SK-N-SH (cell line): ENCODE data around the gene FOXK2.

Experiments used
- CHD2 ChIP-seq: fragments of 150-350 bp; IDR thresholded peaks from 2 replicates; pipeline ENCODE4 v1.6.1; 2018; ENCODE audit warnings: low read length; ENCODE audit not compliant: partially characterized antibody
- ELF1 ChIP-seq: IDR thresholded peaks from 2 replicates; pipeline ENCODE4 v1.4.0; 2012
- NFIC ChIP-seq: IDR thresholded peaks from 2 replicates; pipeline ENCODE4 v1.4.0; 2012; ENCODE audit warnings: borderline replicate concordance
- NRF1 ChIP-seq: IDR thresholded peaks from 2 replicates; pipeline ENCODE4 v1.6.1; 2012; ENCODE audit warnings: low read depth, mild to moderate bottlenecking, low read length
- POLR2AphosphoS5 ChIP-seq: IDR thresholded peaks from 2 replicates; pipeline ENCODE4 v1.6.1; 2012; ENCODE audit warnings: low read depth, low read length
- RAD21 ChIP-seq: IDR thresholded peaks from 2 replicates; pipeline ENCODE4 v1.6.1; 2012; ENCODE audit warnings: mild to moderate bottlenecking, low read length
- TF ChIP-seq, protein P1 (sequence below): fragments of 200-600 bp; sonication (generic); IDR thresholded peaks from 2 replicates; pipeline ENCODE4 v1.6.1; 2017; ENCODE audit warnings: antibody characterized with exemption, mild to moderate bottlenecking, moderate library complexity
- TF ChIP-seq, protein P2 (sequence below): IDR thresholded peaks from 2 replicates; pipeline ENCODE4 v1.4.0; 2012; ENCODE audit warnings: low read depth

DNA sequence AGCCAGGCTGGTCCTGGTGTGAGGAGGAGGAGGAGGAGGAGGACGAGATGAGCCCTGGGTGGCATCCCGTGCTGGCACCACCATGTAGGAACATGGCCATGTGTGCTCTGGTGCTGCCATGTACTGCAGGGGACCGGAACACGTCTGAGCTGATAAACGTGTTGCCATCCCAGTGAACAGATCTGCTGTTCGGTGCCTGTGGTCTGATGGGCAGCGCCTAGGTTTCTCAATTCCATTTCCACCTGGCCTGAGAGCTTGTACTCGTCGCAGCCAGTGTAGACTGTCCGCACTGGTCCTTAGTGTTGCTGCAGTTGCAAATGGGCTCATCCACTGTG, 28.4 kb upstream of the FOXK2 start:
- no peak for TF ChIP-seq CHD2
- TF ChIP-seq, protein P1, sequence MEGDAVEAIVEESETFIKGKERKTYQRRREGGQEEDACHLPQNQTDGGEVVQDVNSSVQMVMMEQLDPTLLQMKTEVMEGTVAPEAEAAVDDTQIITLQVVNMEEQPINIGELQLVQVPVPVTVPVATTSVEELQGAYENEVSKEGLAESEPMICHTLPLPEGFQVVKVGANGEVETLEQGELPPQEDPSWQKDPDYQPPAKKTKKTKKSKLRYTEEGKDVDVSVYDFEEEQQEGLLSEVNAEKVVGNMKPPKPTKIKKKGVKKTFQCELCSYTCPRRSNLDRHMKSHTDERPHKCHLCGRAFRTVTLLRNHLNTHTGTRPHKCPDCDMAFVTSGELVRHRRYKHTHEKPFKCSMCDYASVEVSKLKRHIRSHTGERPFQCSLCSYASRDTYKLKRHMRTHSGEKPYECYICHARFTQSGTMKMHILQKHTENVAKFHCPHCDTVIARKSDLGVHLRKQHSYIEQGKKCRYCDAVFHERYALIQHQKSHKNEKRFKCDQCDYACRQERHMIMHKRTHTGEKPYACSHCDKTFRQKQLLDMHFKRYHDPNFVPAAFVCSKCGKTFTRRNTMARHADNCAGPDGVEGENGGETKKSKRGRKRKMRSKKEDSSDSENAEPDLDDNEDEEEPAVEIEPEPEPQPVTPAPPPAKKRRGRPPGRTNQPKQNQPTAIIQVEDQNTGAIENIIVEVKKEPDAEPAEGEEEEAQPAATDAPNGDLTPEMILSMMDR: no peak
- no peak for TF ChIP-seq ELF1
- TF ChIP-seq RAD21: no peak
- TF ChIP-seq, protein P2, sequence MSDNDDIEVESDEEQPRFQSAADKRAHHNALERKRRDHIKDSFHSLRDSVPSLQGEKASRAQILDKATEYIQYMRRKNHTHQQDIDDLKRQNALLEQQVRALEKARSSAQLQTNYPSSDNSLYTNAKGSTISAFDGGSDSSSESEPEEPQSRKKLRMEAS: no peak
- no peak for TF ChIP-seq POLR2AphosphoS5
- no peak for TF ChIP-seq NFIC
- TF ChIP-seq NRF1: no peak
